K562 (cell line): ENCODE data around the gene LCP2.

ENCODE experiments used
- CEBPG ChIP-seq, 3 experiments: fragments of 200-800 bp in 1 of 3; sonication (Bioruptor generic) in 1 of 3; sonication (generic) in 1 of 3; formaldehyde crosslinking in 1 of 3; IDR thresholded peaks in 2 of 3; conservative IDR thresholded peaks in 1 of 3; 2 replicates each; pipeline versions ENCODE4 v1.6.1 to v1.8.0; 2016 to 2022; ENCODE audit warnings: missing compliant biosample characterization in 2 of 3, missing genetic modification characterization in 2 of 3, mild to moderate bottlenecking in 1 of 3, missing genetic modification reagents in 1 of 3
- CTCF ChIP-seq, 3 experiments: IDR thresholded peaks in 2 of 3; conservative IDR thresholded peaks in 1 of 3; 2 replicates each; pipeline ENCODE4 v1.5.1; 2011 to 2012; ENCODE audit warnings: low read length in 3 of 3, mild to moderate bottlenecking in 3 of 3, control low read depth in 2 of 3, improper control_type of control experiment in 1 of 3, inconsistent platforms in 1 of 3, low read depth in 1 of 3, mixed read lengths in 1 of 3, moderate library complexity in 1 of 3; ENCODE audit not compliant: insufficient read depth in 2 of 3
- NFIX ChIP-seq: fragments of 250-450 bp; sonication (Bioruptor Pico); IDR thresholded peaks from 2 replicates; pipeline ENCODE4 v1.4.0; 2020; ENCODE audit warnings: low read depth, mild to moderate bottlenecking, moderate library complexity
- NR2C2 ChIP-seq, 2 experiments: fragments of 200-800 bp in 1 of 2; sonication (Bioruptor generic) in 1 of 2; sonication (generic) in 1 of 2; formaldehyde crosslinking in 1 of 2; IDR thresholded peaks; 2 replicates each; pipeline versions ENCODE4 v1.6.1 to v1.8.0; 2016 to 2022; ENCODE audit warnings: mild to moderate bottlenecking in 1 of 2, missing compliant biosample characterization in 1 of 2, missing genetic modification characterization in 1 of 2, missing genetic modification reagents in 1 of 2
- ZNF232 ChIP-seq: sonication (generic); formaldehyde crosslinking; IDR thresholded peaks from 2 replicates; pipeline ENCODE4 v1.8.0; 2022; ENCODE audit warnings: mild to moderate bottlenecking, missing genetic modification reagents
- ZNF740 ChIP-seq, 3 experiments: fragments of 200-800 bp in 1 of 3; sonication (Bioruptor generic) in 1 of 3; sonication (generic) in 1 of 3; formaldehyde crosslinking in 1 of 3; IDR thresholded peaks; 2 replicates each; pipeline versions ENCODE4 v1.6.1 to v1.8.0; 2016 to 2022; ENCODE audit warnings: mild to moderate bottlenecking in 2 of 3, missing compliant biosample characterization in 2 of 3, missing genetic modification characterization in 2 of 3, missing genetic modification reagents in 1 of 3

GRCh38 chr5:170226129-170226615 is 71.4 kb downstream of the LCP2 start:
- TF ChIP-seq CTCF (IDR thresholded peaks at IDR 0.05 in 2 of 3, conservative IDR thresholded peaks at IDR 0.05 in 1 of 3; ENCODE audit: insufficient read depth in 2 of 3, low read depth in 1 of 3, low read length in 3 of 3) = no peak
- no peak for TF ChIP-seq NFIX (CRISPR knock-in tag)
- TF ChIP-seq ZNF740 (CRISPR knock-in tag; IDR thresholded peaks at IDR 0.05) = no peak
- no peak for TF ChIP-seq ZNF740 (tag; IDR thresholded peaks at IDR 0.05)
- TF ChIP-seq ZNF232 (CRISPR knock-in tag) = no peak
- no peak for TF ChIP-seq NR2C2 (CRISPR knock-in tag; IDR thresholded peaks at IDR 0.05)
- no peak for TF ChIP-seq NR2C2 (tag; IDR thresholded peaks at IDR 0.05)
- TF ChIP-seq CEBPG (CRISPR knock-in tag; IDR thresholded peaks at IDR 0.05) = no peak
- TF ChIP-seq CEBPG (tag; conservative IDR thresholded peaks at IDR 0.05 in 1 of 2, IDR thresholded peaks at IDR 0.05 in 1 of 2) = no peak
